ENCODE results near the gene FRMD4A.

FRMD4A gene

GRCh38 chr10:14173391-14173705, 157.4 kb downstream of the FRMD4A start:
- TF ChIP-seq POLR2A (IDR thresholded peaks at IDR 0.05; ENCODE audit: extremely low read depth, insufficient read length) (no peak), CTCF (IDR thresholded peaks at IDR 0.05; ENCODE audit: low read depth, low read length) (no peak), MYC (IDR thresholded peaks at IDR 0.05; ENCODE audit: low read depth, low read length) (no peak), MAX (IDR thresholded peaks at IDR 0.05; ENCODE audit: low read depth, low read length) (no peak)
- DNase-seq (ENCODE audit: low read depth), result no peak
- no peak overlapping the region for H3K4me3 ChIP-seq (ENCODE audit: low read depth, low read length)

GRCh38 chr10:14172336-14172950, 158.3 kb downstream of the FRMD4A start:
- TF ChIP-seq CTCF (IDR thresholded peaks at IDR 0.05; ENCODE audit: low read depth, low read length) (no peak), MYC (IDR thresholded peaks at IDR 0.05; ENCODE audit: low read depth, low read length) (no peak), MAX (IDR thresholded peaks at IDR 0.05; ENCODE audit: low read depth, low read length) (no peak), POLR2A (IDR thresholded peaks at IDR 0.05; ENCODE audit: extremely low read depth, insufficient read length) (no peak)
- H3K4me3 ChIP-seq (ENCODE audit: low read depth, low read length), result no peak overlapping the region
- no peak for DNase-seq (ENCODE audit: low read depth)

GRCh38 chr10:14171336-14171735, 159.4 kb downstream of the FRMD4A start:
- no peak overlapping the region for H3K4me3 ChIP-seq (ENCODE audit: low read depth, low read length)
- TF ChIP-seq CTCF (IDR thresholded peaks at IDR 0.05; ENCODE audit: low read depth, low read length), result no peak
- no peak for TF ChIP-seq MYC (IDR thresholded peaks at IDR 0.05; ENCODE audit: low read depth, low read length)
- no peak for TF ChIP-seq POLR2A (IDR thresholded peaks at IDR 0.05; ENCODE audit: extremely low read depth, insufficient read length)
- no peak for TF ChIP-seq MAX (IDR thresholded peaks at IDR 0.05; ENCODE audit: low read depth, low read length)
- no peak for DNase-seq (ENCODE audit: low read depth)

GRCh38 chr10:14163377-14164086, 167.2 kb downstream of the FRMD4A start:
- DNase-seq (ENCODE audit: low read depth), result no peak
- TF ChIP-seq POLR2A (IDR thresholded peaks at IDR 0.05; ENCODE audit: extremely low read depth, insufficient read length) (no peak), CTCF (IDR thresholded peaks at IDR 0.05; ENCODE audit: low read depth, low read length) (no peak), MYC (IDR thresholded peaks at IDR 0.05; ENCODE audit: low read depth, low read length) (no peak), MAX (IDR thresholded peaks at IDR 0.05; ENCODE audit: low read depth, low read length) (no peak)
- no peak overlapping the region for H3K4me3 ChIP-seq (ENCODE audit: low read depth, low read length)

GRCh38 chr10:14162629-14163344, 167.9 kb downstream of the FRMD4A start:
- no peak overlapping the region for H3K4me3 ChIP-seq (ENCODE audit: low read depth, low read length)
- DNase-seq (ENCODE audit: low read depth), result no peak
- TF ChIP-seq POLR2A (IDR thresholded peaks at IDR 0.05; ENCODE audit: extremely low read depth, insufficient read length), result no peak
- no peak for TF ChIP-seq CTCF (IDR thresholded peaks at IDR 0.05; ENCODE audit: low read depth, low read length)
- no peak for TF ChIP-seq MYC (IDR thresholded peaks at IDR 0.05; ENCODE audit: low read depth, low read length)
- TF ChIP-seq MAX (IDR thresholded peaks at IDR 0.05; ENCODE audit: low read depth, low read length), result no peak

Measured in NB4 (cell line).